Hepatocyte (in vitro differentiated cells): ENCODE results near the gene HAUS6. TPM values are rescaled to one million over a fixed set of nuclear protein-coding genes. Genes with fewer than 3 reads are reported as not detected.
"Not testable (repeated sequence)": the region's sequence is repeated elsewhere in the genome, so short reads cannot be mapped to it uniquely, and the experiment has no call there.

Source experiments
- DNase-seq: peaks from one replicate; pipeline ENCODE4 v3.0.0-alpha.2; 2016; ENCODE audit warnings: low spot score
- H2AFZ ChIP-seq: fragments of 200-600 bp; sonication (generic); 2 replicates; pipeline ENCODE4 v1.6.0; 2016; ENCODE audit warnings: antibody characterized with exemption, mild to moderate bottlenecking
- H3K27ac ChIP-seq: fragments of 200-600 bp; sonication (generic); 2 replicates; pipeline ENCODE4 v1.5.1; 2016; ENCODE audit warnings: mild to moderate bottlenecking
- H3K27me3 ChIP-seq: fragments of 200-600 bp; sonication (generic); 2 replicates; pipeline ENCODE4 v1.6.1; 2016
- H3K36me3 ChIP-seq: fragments of 200-600 bp; sonication (generic); replicated peaks from 2 replicates; pipeline ENCODE4 v1.5.1; 2016; ENCODE audit warnings: low read depth; ENCODE audit not compliant: insufficient read depth
- H3K4me1 ChIP-seq: fragments of 200-600 bp; sonication (generic); 2 replicates; pipeline ENCODE4 v1.5.1; 2016; ENCODE audit warnings: mild to moderate bottlenecking, moderate library complexity; ENCODE audit not compliant: insufficient read depth
- H3K4me2 ChIP-seq: fragments of 200-600 bp; sonication (generic); 2 replicates; pipeline ENCODE4 v1.6.0; 2016
- H3K4me3 ChIP-seq: fragments of 200-600 bp; sonication (generic); 2 replicates; pipeline ENCODE4 v1.5.1; 2016; ENCODE audit warnings: mild to moderate bottlenecking
- H3K79me2 ChIP-seq: fragments of 200-600 bp; sonication (generic); 2 replicates; pipeline ENCODE4 v1.6.0; 2017; ENCODE audit warnings: mild to moderate bottlenecking
- H3K9me2 ChIP-seq: fragments of 200-600 bp; sonication (generic); replicated peaks from 2 replicates; pipeline ENCODE4 v1.6.0; 2017; ENCODE audit warnings: mild to moderate bottlenecking; ENCODE audit not compliant: insufficient read depth
- H3K9me3 ChIP-seq: fragments of 200-600 bp; sonication (generic); 2 replicates; pipeline ENCODE4 v1.5.1; 2016; ENCODE audit warnings: low read depth, mild to moderate bottlenecking
- H4K20me1 ChIP-seq: fragments of 200-600 bp; sonication (generic); 2 replicates; pipeline ENCODE4 v1.6.0; 2016; ENCODE audit warnings: mild to moderate bottlenecking; ENCODE audit not compliant: insufficient read depth, poor library complexity, severe bottlenecking
- CTCF ChIP-seq: fragments of 200-600 bp; sonication (generic); IDR thresholded peaks from 2 replicates; pipeline ENCODE4 v1.5.1; 2016; ENCODE audit warnings: antibody characterized with exemption, mild to moderate bottlenecking; ENCODE audit not compliant: poor library complexity
- EZH2 ChIP-seq: fragments of 200-600 bp; sonication (generic); IDR thresholded peaks from 2 replicates; pipeline ENCODE4 v1.6.1; 2016; ENCODE audit warnings: antibody characterized with exemption, mild to moderate bottlenecking, borderline replicate concordance
- EZH2phosphoT487 ChIP-seq: fragments of 200-600 bp; sonication (generic); IDR thresholded peaks from one replicate; pipeline ENCODE4 v1.6.1; 2018; ENCODE audit warnings: antibody characterized with exemption, mild to moderate bottlenecking, low read depth, moderate library complexity; ENCODE audit not compliant: unreplicated experiment, severe bottlenecking
- WGBS: methylation state at CpG from one replicate; pipeline ENCODE4 v1.1.6; 2016; ENCODE audit warnings: low lambda C conversion rate; ENCODE audit errors: missing lambda C conversion rate; 5-methylcytosine and 5-hydroxymethylcytosine counted together
- polyA plus RNA-seq: library from polyadenylated mRNA; unstranded; fragments of >200 nt; fragmentation: Nextera tagmentation; extraction: Ambion mirVana; gene quantifications from 2 replicates; pipeline ENCODE4 v1.2.1, GENCODE V29; 2016
- total RNA-seq: library from RNA; depleted of rRNA; stranded (reverse); fragments of >200 nt; gene quantifications from 2 replicates; pipeline ENCODE4 v1.2.3, GENCODE V29; 2014

HAUS6 gene
- total and polyA plus RNA-seq, 2 experiments from 2014 or later: 2.2 to 10.7 TPM

GRCh38 chr9:19116107-19116790 lies 13.5 kb upstream of the HAUS6 start:
- H3K36me3 ChIP-seq: peaks cover 13% of the 10 kb centered on the region

GRCh38 chr9:19114680-19115270 lies 12.1 kb upstream of the HAUS6 start:
- H2AFZ ChIP-seq: no peak overlapping the region
- H3K79me2 ChIP-seq: peaks cover 15% of the 10 kb centered on the region
- H4K20me1 ChIP-seq: peaks cover 37% of the 10 kb centered on the region
- WGBS: 91% methylated on average over 3 of the region's 3 CpGs
- no peak overlapping the region for H3K4me2 ChIP-seq
- peaks cover 7% of the 10 kb centered on the region for H3K36me3 ChIP-seq
- DNase-seq: no peak
- H3K27me3 ChIP-seq: no peaks in the 10 kb centered on the region
- peaks cover 5% of the 10 kb centered on the region for H3K4me1 ChIP-seq
- no peaks in the 10 kb centered on the region for H3K9me2 ChIP-seq
- H3K9me3 ChIP-seq: no peaks in the 10 kb centered on the region
- peak overlapping the region; percentile 38 for H3K27ac ChIP-seq
- TF ChIP-seq EZH2phosphoT487: no peak
- TF ChIP-seq EZH2: no peak
- no peak for TF ChIP-seq CTCF
- no peak overlapping the region for H3K4me3 ChIP-seq

More at GRCh38 chr9:19116107-19116790, 13.5 kb upstream of the HAUS6 start:
- H3K27me3 ChIP-seq: no peaks in the 10 kb centered on the region
- WGBS: 95% methylated on average over 10 of the region's 10 CpGs
- H3K4me2 ChIP-seq: no peak overlapping the region
- DNase-seq: no peak
- no peaks in the 10 kb centered on the region for H3K9me2 ChIP-seq
- peaks cover 29% of the 10 kb centered on the region for H3K79me2 ChIP-seq
- TF ChIP-seq CTCF (no peak), EZH2phosphoT487 (no peak), EZH2 (no peak)
- peaks cover 5% of the 10 kb centered on the region for H3K4me1 ChIP-seq
- H3K4me3 ChIP-seq: no peak overlapping the region
- peak overlapping the region; percentile 11 for H3K27ac ChIP-seq
- H3K9me3 ChIP-seq: no peaks in the 10 kb centered on the region
- H4K20me1 ChIP-seq: peaks cover 48% of the 10 kb centered on the region
- H2AFZ ChIP-seq: no peak overlapping the region

GRCh38 chr9:19113964-19114679 lies 11.4 kb upstream of the HAUS6 start:
- TF ChIP-seq CTCF: no peak
- TF ChIP-seq EZH2phosphoT487: no peak
- no peak for TF ChIP-seq EZH2
- peaks cover 8% of the 10 kb centered on the region for H3K79me2 ChIP-seq
- 80% methylated on average over 12 of the region's 12 CpGs for WGBS
- H2AFZ ChIP-seq: no peak overlapping the region
- H3K4me3 ChIP-seq: no peak overlapping the region
- H3K27me3 ChIP-seq: no peaks in the 10 kb centered on the region
- no peaks in the 10 kb centered on the region for H3K9me2 ChIP-seq
- H4K20me1 ChIP-seq: peaks cover 32% of the 10 kb centered on the region
- peaks cover under 1% of the 10 kb centered on the region for H3K36me3 ChIP-seq
- no peak overlapping the region for H3K4me2 ChIP-seq
- no peak for DNase-seq
- H3K9me3 ChIP-seq: no peaks in the 10 kb centered on the region
- H3K4me1 ChIP-seq: peaks cover 1% of the 10 kb centered on the region
- H3K27ac ChIP-seq: peak overlapping the region; percentile 38

GRCh38 chr9:19113064-19113611 lies 10.4 kb upstream of the HAUS6 start:
- 98% methylated on average over 7 of the region's 7 CpGs for WGBS

More at GRCh38 chr9:19113064-19113611, 10.4 kb upstream of the HAUS6 start:
- not testable (repeated sequence) for H3K9me3 ChIP-seq, H3K36me3 ChIP-seq, H3K4me1 ChIP-seq, H3K27ac ChIP-seq, H2AFZ ChIP-seq, H3K27me3 ChIP-seq, H3K79me2 ChIP-seq, H3K9me2 ChIP-seq, DNase-seq, H3K4me3 ChIP-seq, H3K4me2 ChIP-seq
- peaks cover 24% of the 10 kb centered on the region for H4K20me1 ChIP-seq
